ENCODE data around the gene ADAM11.

The ADAM11 gene

GRCh38 chr17:44801880-44802279 lies 43.1 kb downstream of the ADAM11 start (continued):
- no peak for TF ChIP-seq ZNF23 (tag by site-specific recombination; IDR thresholded peaks at IDR 0.05; ENCODE audit: borderline replicate concordance)
- no peak for TF ChIP-seq ZBTB1 (tag by site-specific recombination; IDR thresholded peaks at IDR 0.05)
- no peak for TF ChIP-seq ZNF660 (tag by site-specific recombination; IDR thresholded peaks at IDR 0.05)
- TF ChIP-seq AEBP2 (tag by site-specific recombination; IDR thresholded peaks at IDR 0.05; ENCODE audit: borderline replicate concordance): no peak
- TF ChIP-seq ZFP41 (tag by site-specific recombination; IDR thresholded peaks at IDR 0.05; ENCODE audit: borderline replicate concordance): no peak
- no peak for TF ChIP-seq ZSCAN5A (tag by site-specific recombination; IDR thresholded peaks at IDR 0.05)
- no peak for TF ChIP-seq TCF7L2 (IDR thresholded peaks at IDR 0.05; ENCODE audit: borderline replicate concordance, low read depth, low read length)

GRCh38 chr17:44804302-44805089 lies 45.7 kb downstream of the ADAM11 start:
- no peak overlapping the region for H3K4me3 ChIP-seq (ENCODE audit: low read depth, low read length)
- ChIA-PET CTCF (interaction anchor here (0.9 to 3.9 kb wide), 3 partner anchors 26 to 60 kb away, joined by 3 to 17 read pairs (median 4); no protein-coding TSS in a partner anchor), POLR2A (no interaction called here)
- peaks cover 5% of the 10 kb centered on the region for H3K4me1 ChIP-seq (ENCODE audit: control insufficient read depth, insufficient read depth, low read length)
- peaks cover 30 to 61% of the 10 kb centered on the region in 2 experiments for H3K36me3 ChIP-seq (ENCODE audit: control insufficient read depth in 2 of 2, insufficient read depth in 1 of 2, low read length in 2 of 2)
- no peaks in the 10 kb centered on the region for H3K9me3 ChIP-seq (ENCODE audit: control insufficient read depth, insufficient read depth, low read depth, low read length)
- no peak overlapping the region for H3K27ac ChIP-seq (ENCODE audit: extremely low read depth, low read depth, low read length)
- TF ChIP-seq ZNF701 (tag by site-specific recombination; IDR thresholded peaks at IDR 0.05): no peak
- no peak for TF ChIP-seq ZSCAN5A (tag by site-specific recombination; IDR thresholded peaks at IDR 0.05)
- TF ChIP-seq ZNF488 (tag by site-specific recombination; IDR thresholded peaks at IDR 0.05): no peak
- TF ChIP-seq ZNF112 (tag by site-specific recombination; IDR thresholded peaks at IDR 0.05): no peak
- no peak for TF ChIP-seq ZNF501 (tag by site-specific recombination; IDR thresholded peaks at IDR 0.05)
- no peak for TF ChIP-seq PRDM2 (tag by site-specific recombination; IDR thresholded peaks at IDR 0.05; ENCODE audit: borderline replicate concordance)
- no peak for TF ChIP-seq ZNF184 (tag by site-specific recombination; IDR thresholded peaks at IDR 0.05)
- TF ChIP-seq AEBP2 (tag by site-specific recombination; IDR thresholded peaks at IDR 0.05; ENCODE audit: borderline replicate concordance): no peak
- no peak for TF ChIP-seq BCL6B (tag by site-specific recombination; IDR thresholded peaks at IDR 0.05)
- no peak for TF ChIP-seq ZNF560 (tag by site-specific recombination; IDR thresholded peaks at IDR 0.05; ENCODE audit: borderline replicate concordance)
- no peak for TF ChIP-seq ZBTB8A (tag by site-specific recombination; IDR thresholded peaks at IDR 0.05)
- no peak for TF ChIP-seq ZNF362 (tag by site-specific recombination; IDR thresholded peaks at IDR 0.05)
